Fibroblast of skin of right biceps (primary cell): Measurements from ENCODE around the gene MYT1.
"Not testable (repeated sequence)": the region's sequence is repeated elsewhere in the genome, so short reads cannot be mapped to it uniquely, and the experiment has no call there.

Experiments
- DNase-seq: peaks from one replicate; pipeline ENCODE4 v3.0.0-alpha.2; 2013

The MYT1 gene

GRCh38 chr20:64171211-64171610 lies 7.0 kb downstream of the MYT1 start:
- no peak for DNase-seq

- no peak for DNase-seq
These were observed 8.9 kb downstream of the MYT1 start for GRCh38 chr20:64173116-64173515.

DNA sequence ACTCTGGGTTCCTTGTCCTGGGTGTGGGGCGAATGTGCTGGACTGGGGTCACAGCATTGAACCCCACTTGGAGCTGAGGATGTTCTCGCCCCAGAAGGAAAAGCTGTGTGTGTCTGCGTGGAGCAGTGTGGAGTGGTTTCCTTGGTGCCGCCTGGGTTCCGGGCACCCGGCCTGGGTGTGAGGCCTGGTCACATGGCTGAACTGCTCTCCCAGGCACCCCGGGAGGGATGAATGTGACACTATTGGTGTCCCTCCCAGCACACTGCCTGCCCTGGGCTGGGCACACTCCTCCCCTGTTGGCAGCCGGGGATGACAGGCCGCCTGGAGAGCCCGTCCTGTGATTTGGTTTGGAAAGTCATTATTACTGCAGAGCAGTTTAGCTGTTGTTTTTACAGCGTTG lies 12.3 kb downstream of the MYT1 start:
- no peak for DNase-seq

- no peak for DNase-seq
These were observed 12.7 kb downstream of the MYT1 start for GRCh38 chr20:64176971-64177370.

GRCh38 chr20:64177384-64177783 lies 13.1 kb downstream of the MYT1 start:
- no peak for DNase-seq

DNA sequence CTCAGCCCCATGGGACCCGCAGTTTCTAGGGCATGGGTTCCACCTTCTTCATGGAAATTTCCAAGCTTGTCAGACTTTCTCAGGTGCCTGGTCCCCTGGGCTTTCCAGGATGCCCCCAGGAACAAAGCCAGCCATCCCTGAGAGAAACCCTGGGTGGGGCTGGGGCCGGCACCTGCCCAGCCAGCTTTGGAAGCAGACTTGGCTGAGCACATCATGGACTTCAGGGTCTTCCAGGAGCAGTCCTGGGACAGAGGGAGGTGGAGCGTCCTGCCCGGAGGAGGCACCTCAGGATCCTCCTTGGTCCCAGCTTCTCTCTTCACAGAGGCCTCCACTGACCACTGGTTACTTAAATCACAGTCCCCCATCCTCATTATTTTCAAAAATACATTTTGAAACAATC lies 13.5 kb downstream of the MYT1 start:
- no peak for DNase-seq

- DNase-seq, result not testable (repeated sequence)
These were observed 14.7 kb downstream of the MYT1 start for GRCh38 chr20:64178925-64179324.

GRCh38 chr20:64179805-64180204 lies 15.6 kb downstream of the MYT1 start:
- no peak for DNase-seq

DNA sequence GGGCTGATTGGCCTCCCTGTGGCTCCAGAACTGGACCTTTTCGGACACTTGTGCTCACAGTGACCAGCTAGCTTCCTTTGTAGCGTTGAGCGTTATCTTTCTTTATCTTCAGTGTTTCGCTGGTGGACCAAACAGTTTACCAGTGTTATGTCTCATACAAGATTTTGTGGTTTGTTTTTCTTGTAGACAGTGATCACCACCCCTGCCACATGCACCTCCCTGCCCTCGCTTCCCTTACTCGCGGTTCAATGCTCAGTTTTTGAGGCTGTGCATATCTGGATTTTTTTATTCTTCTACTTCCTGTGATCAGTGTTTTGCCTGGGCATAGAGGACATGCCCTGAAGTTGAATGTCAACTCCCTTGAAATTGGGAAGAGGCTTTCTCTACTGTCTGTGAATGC lies 16.4 kb downstream of the MYT1 start:
- no peak for DNase-seq

- no peak for DNase-seq
These were observed 17.1 kb downstream of the MYT1 start for GRCh38 chr20:64181391-64181790.

DNA sequence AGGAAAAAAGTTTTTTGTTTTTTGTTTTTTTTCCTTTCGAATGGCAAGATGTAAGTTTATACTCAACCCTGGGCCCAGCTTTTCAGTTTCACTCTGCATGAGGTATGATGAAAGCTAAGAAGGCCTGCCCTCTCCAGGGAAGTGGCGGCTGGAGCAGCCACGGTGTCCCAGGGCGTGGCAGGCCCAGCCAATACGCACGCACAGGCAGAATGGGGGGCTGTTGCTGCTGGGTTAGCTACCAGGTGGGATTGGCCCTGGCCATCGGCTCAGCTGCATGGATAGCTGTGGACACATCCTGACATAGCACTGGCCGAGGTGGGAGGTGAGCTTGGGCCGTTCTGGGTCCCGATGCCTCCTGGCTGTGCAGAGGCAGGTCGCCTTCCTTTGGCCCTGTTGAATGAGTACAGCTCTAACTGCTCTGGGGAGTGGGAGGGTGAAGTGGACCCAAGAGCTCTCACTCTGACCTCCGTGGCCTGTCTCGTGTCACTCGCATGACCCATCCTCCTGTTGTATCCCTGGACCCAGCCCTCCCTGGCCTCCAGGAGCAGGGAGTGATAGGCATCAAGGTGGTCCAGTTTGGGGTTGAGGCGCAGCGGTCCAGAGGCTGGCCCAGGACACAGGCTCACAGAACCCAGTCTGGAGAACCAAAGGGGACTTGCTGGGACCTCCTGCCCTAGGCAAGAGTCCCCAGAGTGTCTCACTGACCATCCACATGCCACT lies 18.1 kb downstream of the MYT1 start:
- no peak for DNase-seq

GRCh38 chr20:64183313-64183712 lies 19.1 kb downstream of the MYT1 start:
- no peak for DNase-seq

- no peak for DNase-seq
These were observed 20.5 kb downstream of the MYT1 start for GRCh38 chr20:64184795-64185194.

DNA sequence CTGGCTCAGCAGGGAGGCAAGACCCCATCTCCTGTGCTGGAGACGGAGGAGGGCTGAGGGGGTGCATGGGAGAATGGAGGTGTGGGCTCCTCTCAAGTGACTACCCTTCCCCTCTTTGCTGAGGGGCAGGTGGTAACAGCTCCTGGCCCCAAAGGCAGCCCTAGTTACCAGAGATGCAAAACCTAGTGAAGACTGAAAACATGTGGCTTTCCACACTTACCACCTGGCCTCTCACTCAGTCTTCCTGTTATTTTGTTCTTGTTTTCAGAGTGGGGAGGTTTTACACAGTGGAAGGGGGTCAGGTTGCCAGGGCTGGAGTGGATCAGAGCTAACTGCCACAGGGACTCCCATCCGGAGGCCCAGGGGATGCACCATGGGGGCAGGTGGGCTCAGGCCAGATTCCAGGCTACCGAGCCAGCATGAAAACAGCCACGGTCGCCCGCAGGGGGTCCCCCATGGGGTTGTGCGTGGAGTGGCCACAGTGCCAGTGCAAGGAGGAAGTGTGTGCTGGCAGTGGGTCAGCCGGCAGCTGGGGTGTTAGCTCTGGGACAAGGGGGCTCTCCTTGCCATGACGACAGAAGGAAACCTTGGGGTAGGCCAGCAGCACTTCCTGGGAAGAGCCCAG lies 21.1 kb downstream of the MYT1 start:
- DNase-seq, result no peak

GRCh38 chr20:64186071-64186598 lies 21.9 kb downstream of the MYT1 start:
- DNase-seq, result no peak

DNA sequence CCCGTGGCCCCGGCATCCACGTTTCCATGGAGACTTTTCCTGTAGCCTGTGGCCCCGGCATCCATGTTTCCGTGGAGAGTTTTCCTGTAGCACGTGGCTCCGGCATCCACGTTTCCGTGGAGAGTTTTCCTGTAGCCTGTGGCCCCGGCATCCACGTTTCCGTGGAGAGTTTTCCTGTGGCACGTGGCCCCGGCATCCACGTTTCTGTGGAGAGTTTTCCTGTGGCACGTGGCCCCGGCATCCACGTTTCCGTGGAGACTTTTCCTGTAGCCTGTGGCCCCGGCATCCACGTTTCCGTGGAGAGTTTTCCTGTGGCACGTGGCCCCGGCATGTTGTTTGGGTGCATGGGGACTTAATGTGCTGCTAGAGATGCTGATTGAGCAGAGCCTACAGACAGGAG lies 23.0 kb downstream of the MYT1 start:
- not testable (repeated sequence) for DNase-seq

GRCh38 chr20:64188091-64188490 lies 23.8 kb downstream of the MYT1 start:
- DNase-seq, result no peak

- DNase-seq, result peak; percentile 11
These were observed 24.7 kb downstream of the MYT1 start for GRCh38 chr20:64188682-64189529.

DNA sequence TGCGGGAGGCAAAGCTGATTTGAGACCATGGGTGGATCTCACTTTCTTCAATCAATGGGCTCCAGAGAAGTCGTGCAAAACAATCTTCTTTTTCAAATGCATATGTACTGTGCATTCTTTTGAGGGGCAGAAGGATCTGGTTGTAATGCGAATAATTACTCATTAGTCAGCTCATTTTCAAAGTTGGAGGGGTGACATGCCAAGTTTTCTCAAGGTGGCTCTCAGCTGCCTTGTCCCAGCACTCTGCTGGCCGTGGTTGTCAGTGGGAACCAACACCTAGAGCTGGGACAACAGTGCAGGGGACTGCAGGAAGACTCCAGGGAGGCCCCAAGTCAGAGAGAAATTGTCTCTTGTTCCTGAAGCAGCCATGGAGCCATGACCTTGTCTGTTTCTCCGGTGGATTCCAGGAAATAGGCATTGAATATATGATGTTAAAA lies 25.3 kb downstream of the MYT1 start:
- DNase-seq, result no peak

DNA sequence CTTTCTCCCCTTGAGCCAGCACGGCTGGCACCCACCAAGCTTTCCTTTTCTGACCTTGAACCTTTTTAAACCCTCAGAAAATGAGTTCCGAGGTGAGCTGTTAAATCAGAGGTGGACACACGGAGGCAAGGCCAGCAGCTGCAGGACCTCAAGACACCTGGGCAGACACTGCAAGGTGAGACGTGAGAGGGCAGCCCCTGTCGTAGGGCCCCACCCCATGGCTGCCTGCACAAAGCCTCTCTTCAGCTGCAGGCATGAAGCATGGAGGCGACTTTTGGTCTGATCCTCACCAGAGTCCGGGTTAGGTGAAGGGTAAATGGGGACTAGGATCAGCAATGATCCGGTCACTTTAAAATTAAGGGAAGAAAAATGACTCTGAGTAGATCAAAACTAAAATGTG lies 25.7 kb downstream of the MYT1 start:
- no peak for DNase-seq

DNA sequence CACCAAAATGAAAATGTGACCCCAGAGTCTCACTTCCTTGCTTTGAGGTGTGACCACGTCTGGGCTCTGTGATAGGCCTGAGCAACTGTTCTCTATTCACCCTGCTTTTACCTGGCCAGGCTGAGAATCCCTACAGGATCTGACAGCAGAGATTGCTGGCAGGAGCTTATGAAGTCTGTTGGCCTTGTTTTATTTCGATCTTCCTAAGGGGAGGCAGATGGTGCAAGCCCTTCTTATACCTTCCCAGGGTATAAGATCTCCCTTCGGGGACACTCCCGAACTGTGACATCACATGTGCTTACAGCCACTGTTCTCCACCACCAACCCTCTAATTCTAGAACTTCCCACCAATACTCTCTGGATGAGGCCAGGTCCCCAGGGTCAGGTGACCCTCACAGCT lies 26.8 kb downstream of the MYT1 start:
- no peak for DNase-seq

GRCh38 chr20:64192406-64192805 lies 28.2 kb downstream of the MYT1 start:
- DNase-seq, result no peak

- no peak for DNase-seq
These were observed 28.8 kb downstream of the MYT1 start for GRCh38 chr20:64193058-64193457.

DNA sequence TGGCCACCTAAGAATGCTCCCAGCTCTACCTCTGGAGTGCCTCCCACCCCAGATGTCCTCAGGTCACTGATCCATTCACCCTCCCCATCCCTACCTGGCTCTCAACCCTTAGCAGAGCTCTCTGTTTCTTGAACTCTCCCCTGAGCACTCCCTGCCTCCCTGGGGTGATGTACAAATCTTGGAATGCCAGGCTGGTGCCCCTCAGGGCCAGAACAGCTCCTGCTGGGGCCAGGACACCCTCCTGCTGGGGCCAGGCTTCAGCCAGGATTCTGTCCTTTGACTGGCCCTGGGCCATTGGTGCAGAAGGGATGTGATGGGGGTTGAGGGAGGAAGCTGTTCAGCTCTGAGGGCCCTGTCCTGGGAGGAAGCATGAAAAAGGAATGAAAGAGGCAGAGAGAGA lies 30.0 kb downstream of the MYT1 start:
- DNase-seq, result no peak
